IMR-90 (cell line): ENCODE data around the gene BCL2L15. TPM values are rescaled to one million over a fixed set of nuclear protein-coding genes. Genes with fewer than 3 reads are reported as not detected.

Source experiments
- ATAC-seq: fragments of 200-7000 bp; cut with Tn5 transposase; 2 replicates; pipeline ENCODE4 v1.9.1; 2020; ENCODE audit warnings: low read depth, mild to moderate bottlenecking, moderate library complexity
- BruUV-seq: library from RNA; stranded (reverse); fragments of 400-500 nt; replicated peaks from 2 replicates; lab custom pipeline; 2021; lab: Mats Ljungman, UMichigan
- CTCF ChIA-PET: fragments of 300-600 bp; formaldehyde crosslinking; extraction: SDS; loops from one replicate; lab custom pipeline; 2021; ENCODE audit warnings: antibody characterized with exemption; lab: Yijun Ruan, JAX
- POLR2A ChIA-PET: fragments of 300-600 bp; sonication (Branson Sonifier 250); formaldehyde crosslinking; loops from one replicate; lab custom pipeline; 2022; ENCODE audit warnings: antibody characterized with exemption; ENCODE audit not compliant: unreplicated experiment; lab: Charles Lee
- DNase-seq: peaks from one replicate; pipeline ENCODE4 v3.0.0; 2013
- H2AFZ ChIP-seq: replicated peaks from 2 replicates; pipeline ENCODE3; 2013; ENCODE audit warnings: low read length, mild to moderate bottlenecking; ENCODE audit not compliant: poor library complexity
- H2AK5ac ChIP-seq: 2 replicates; pipeline ENCODE4 v1.6.1; 2013; ENCODE audit warnings: low read depth, low read length, inconsistent platforms
- H2AK9ac ChIP-seq: replicated peaks from 2 replicates; pipeline ENCODE3; 2013; ENCODE audit warnings: mild to moderate bottlenecking, low read depth, low read length, moderate library complexity; ENCODE audit not compliant: poor library complexity
- H2BK120ac ChIP-seq: 2 replicates; pipeline ENCODE4 v1.6.1; 2013; ENCODE audit warnings: low read depth, low read length, inconsistent platforms
- H2BK15ac ChIP-seq: 3 replicates; pipeline ENCODE4 v1.6.1; 2013; ENCODE audit warnings: low read depth, low read length, inconsistent platforms
- H2BK20ac ChIP-seq: 2 replicates; pipeline ENCODE4 v1.6.1; 2013; ENCODE audit warnings: low read depth, mild to moderate bottlenecking, inconsistent platforms, low read length, moderate library complexity
- H2BK5ac ChIP-seq: 2 replicates; pipeline ENCODE4 v1.6.1; 2013; ENCODE audit warnings: mild to moderate bottlenecking, low read depth, low read length, inconsistent platforms; ENCODE audit not compliant: poor library complexity, severe bottlenecking
- H3K14ac ChIP-seq: replicated peaks from 2 replicates; pipeline ENCODE4 v1.6.1; 2013; ENCODE audit warnings: low read depth, low read length, inconsistent platforms
- H3K18ac ChIP-seq: 2 replicates; pipeline ENCODE4 v1.6.1; 2013; ENCODE audit warnings: low read depth, low read length, control low read depth
- H3K23ac ChIP-seq: 2 replicates; pipeline ENCODE4 v1.6.1; 2013; ENCODE audit warnings: low read depth, low read length, inconsistent platforms
- H3K27ac ChIP-seq: 2 replicates; pipeline ENCODE4 v1.5.1; 2013; ENCODE audit warnings: mild to moderate bottlenecking, control low read depth, low read length; ENCODE audit not compliant: insufficient read depth
- H3K27me3 ChIP-seq: 2 replicates; pipeline ENCODE4 v1.6.1; 2013; ENCODE audit warnings: low read length; ENCODE audit not compliant: control insufficient read depth, insufficient read depth
- H3K36me3 ChIP-seq: 2 replicates; pipeline ENCODE4 v1.6.1; 2013; ENCODE audit warnings: low read length, mixed read lengths; ENCODE audit not compliant: control insufficient read depth, insufficient read depth
- H3K4ac ChIP-seq: 2 replicates; pipeline ENCODE4 v1.6.1; 2013; ENCODE audit warnings: low read depth, low read length, inconsistent platforms
- H3K4me1 ChIP-seq: 2 replicates; pipeline ENCODE4 v1.6.1; 2013; ENCODE audit warnings: low read length, mixed read lengths; ENCODE audit not compliant: control insufficient read depth, insufficient read depth
- H3K4me2 ChIP-seq: 2 replicates; pipeline ENCODE4 v1.6.1; 2013; ENCODE audit warnings: low read depth, mild to moderate bottlenecking, control low read depth, low read length, moderate library complexity
- H3K4me3 ChIP-seq: 2 replicates; pipeline ENCODE4 v1.5.1; 2013; ENCODE audit warnings: low read depth, mild to moderate bottlenecking, control low read depth, low read length, moderate library complexity; ENCODE audit not compliant: insufficient read depth
- H3K56ac ChIP-seq: 2 replicates; pipeline ENCODE4 v1.6.1; 2013; ENCODE audit warnings: low read length, inconsistent platforms; ENCODE audit not compliant: insufficient read depth; ENCODE audit errors: extremely low read depth
- H3K79me1 ChIP-seq, 2 experiments: 2 replicates each; pipeline ENCODE4 v1.6.1; 2013; ENCODE audit warnings: low read length in 2 of 2, inconsistent platforms in 1 of 2, low read depth in 1 of 2
- H3K9ac ChIP-seq: 2 replicates; pipeline ENCODE4 v1.6.1; 2013; ENCODE audit warnings: low read depth, low read length, control low read depth
- H3K9me1 ChIP-seq: 2 replicates; pipeline ENCODE4 v1.6.1; 2013; ENCODE audit warnings: low read length, inconsistent platforms; ENCODE audit not compliant: insufficient read depth
- H3K9me3 ChIP-seq: 2 replicates; pipeline ENCODE4 v1.6.1; 2013; ENCODE audit warnings: low read length; ENCODE audit not compliant: control insufficient read depth, insufficient read depth
- H4K20me1 ChIP-seq: 2 replicates; pipeline ENCODE4 v1.6.1; 2013; ENCODE audit warnings: low read length, inconsistent platforms; ENCODE audit not compliant: insufficient read depth
- H4K5ac ChIP-seq: 2 replicates; pipeline ENCODE4 v1.6.1; 2013; ENCODE audit warnings: mild to moderate bottlenecking, low read depth, low read length, control low read depth
- H4K8ac ChIP-seq, 2 experiments: 2 replicates each; pipeline ENCODE4 v1.6.1; 2013; ENCODE audit warnings: low read depth in 2 of 2, low read length in 2 of 2, control low read depth in 1 of 2, inconsistent platforms in 1 of 2
- H4K91ac ChIP-seq: 2 replicates; pipeline ENCODE4 v1.6.1; 2013; ENCODE audit warnings: low read depth, low read length, inconsistent platforms; ENCODE audit not compliant: insufficient read depth
- BHLHE40 ChIP-seq: fragments of 150-350 bp; IDR thresholded peaks from 2 replicates; pipeline ENCODE4 v1.6.1; 2016; ENCODE audit warnings: mild to moderate bottlenecking, low read depth, low read length
- CEBPB ChIP-seq: IDR thresholded peaks from 2 replicates; pipeline ENCODE4 v1.6.1; 2012; ENCODE audit warnings: low read depth, low read length, improper control_type of control experiment
- CHD1 ChIP-seq: IDR thresholded peaks from 2 replicates; pipeline ENCODE4 v1.6.1; 2012; ENCODE audit warnings: low read depth, low read length, improper control_type of control experiment
- CTCF ChIP-seq: conservative IDR thresholded peaks from 2 replicates; pipeline ENCODE4 v1.5.1; 2012; ENCODE audit warnings: mild to moderate bottlenecking, low read depth, low read length, improper control_type of control experiment
- ELK1 ChIP-seq: fragments of 150-350 bp; IDR thresholded peaks from 2 replicates; pipeline ENCODE4 v1.6.1; 2016; ENCODE audit warnings: low read depth, mild to moderate bottlenecking, low read length, moderate library complexity, borderline replicate concordance
- FOS ChIP-seq: fragments of 150-350 bp; IDR thresholded peaks from 2 replicates; pipeline ENCODE4 v1.6.1; 2016; ENCODE audit warnings: low read depth, low read length
- MAFK ChIP-seq: IDR thresholded peaks from 2 replicates; pipeline ENCODE4 v1.6.1; 2012; ENCODE audit warnings: low read depth, low read length, improper control_type of control experiment
- MAZ ChIP-seq: IDR thresholded peaks from 2 replicates; pipeline ENCODE4 v1.6.1; 2012; ENCODE audit warnings: low read depth, mild to moderate bottlenecking, low read length, improper control_type of control experiment, moderate library complexity, borderline replicate concordance
- MXI1 ChIP-seq: IDR thresholded peaks from 2 replicates; pipeline ENCODE4 v1.6.1; 2012; ENCODE audit warnings: low read depth, mild to moderate bottlenecking, low read length, moderate library complexity, borderline replicate concordance
- NFE2L2 ChIP-seq: fragments of 150-350 bp; IDR thresholded peaks from 2 replicates; pipeline ENCODE4 v1.6.1; 2016; ENCODE audit warnings: low read depth, mild to moderate bottlenecking, low read length
- POLR2A ChIP-seq: IDR thresholded peaks from 2 replicates; pipeline ENCODE4 v1.6.1; 2012; ENCODE audit warnings: mild to moderate bottlenecking, low read depth, low read length
- RAD21 ChIP-seq: IDR thresholded peaks from 2 replicates; pipeline ENCODE4 v1.6.1; 2012; ENCODE audit warnings: low read length, improper control_type of control experiment
- RCOR1 ChIP-seq: IDR thresholded peaks from 2 replicates; pipeline ENCODE4 v1.6.1; 2012; ENCODE audit warnings: mild to moderate bottlenecking, low read length, improper control_type of control experiment; ENCODE audit not compliant: insufficient replicate concordance
- RFX5 ChIP-seq: IDR thresholded peaks from 2 replicates; pipeline ENCODE4 v1.8.0; 2012; ENCODE audit warnings: low read depth, mild to moderate bottlenecking, low read length, moderate library complexity
- SMC3 ChIP-seq: fragments of 150-350 bp; IDR thresholded peaks from 2 replicates; pipeline ENCODE4 v1.6.1; 2016; ENCODE audit warnings: low read depth, mild to moderate bottlenecking, antibody characterized with exemption, low read length, moderate library complexity
- USF2 ChIP-seq: fragments of 150-350 bp; IDR thresholded peaks from 2 replicates; pipeline ENCODE4 v1.6.1; 2017; ENCODE audit warnings: mild to moderate bottlenecking, antibody characterized with exemption, low read length, low read depth
- WGBS, 2 experiments: methylation state at CpG; one replicate each; pipeline versions ENCODE4 v1.1.5 to v1.1.7; 2013; ENCODE audit warnings: missing lambda C conversion rate in 2 of 2; ENCODE audit not compliant: insufficient read length in 1 of 2; ENCODE audit errors: extremely low coverage in 2 of 2; 5-methylcytosine and 5-hydroxymethylcytosine counted together
- dilution Hi-C: fragments of 300-500 bp; cut with HindIII; formaldehyde crosslinking; loops from one replicate; pipeline ENCODE4 v1.14.3; 2018; ENCODE audit warnings: low sequenced_read_pairs; ENCODE audit not compliant: unreplicated experiment
- in situ Hi-C: fragments of 300-500 bp; cut with MboI; formaldehyde crosslinking; loops from 3 replicates; pipeline ENCODE4 v1.14.3; 2019; ENCODE audit warnings: low sequenced_read_pairs, inconsistent platforms, mixed read lengths
- intact Hi-C: fragments of 100-400 bp; cut with micrococcal nuclease; formaldehyde crosslinking; loops from 2 replicates; pipeline ENCODE4 v1.10.0; 2022
- polyA plus RNA-seq, 3 experiments: library from polyadenylated mRNA; depleted of rRNA; stranded (reverse); fragments of >200 nt; gene quantifications; 2 replicates each; pipeline ENCODE4 v1.2.3, GENCODE V29; 2012; ENCODE audit warnings: low replicate concordance in 1 of 3
- total RNA-seq: library from RNA; depleted of rRNA; stranded (reverse); fragments of >200 nt; gene quantifications from 2 replicates; pipeline ENCODE4 v1.2.3, GENCODE V29; 2012

BCL2L15 gene
- total and polyA plus RNA-seq, 2 of the 4 experiments (the other 2 are of a cell fraction): under 0.01 to 0.15 TPM

GRCh38 chr1:113890816-113891215, 3.4 kb upstream of the BCL2L15 start:
- Histone ChIP-seq H3K79me1 (no peaks in the 10 kb centered on the region), H4K8ac (no peak overlapping the region), H3K9ac (no peak overlapping the region), H3K27me3 (no peaks in the 10 kb centered on the region), H3K9me1 (no peaks in the 10 kb centered on the region), H3K4me3 (no peak overlapping the region), H3K4me1 (no peaks in the 10 kb centered on the region), H4K20me1 (no peaks in the 10 kb centered on the region), H3K18ac (no peak overlapping the region), H3K4ac (no peak overlapping the region), H2AFZ (no peak overlapping the region), H3K9me3 (no peaks in the 10 kb centered on the region), H3K14ac (no peak overlapping the region), H2BK20ac (no peak overlapping the region), H3K56ac (no peak overlapping the region), H2BK15ac (no peak overlapping the region), H2BK5ac (no peak overlapping the region), H3K23ac (no peak overlapping the region; the same call in 1 of the 2 replicates), H3K27ac (no peak overlapping the region), H4K91ac (no peak overlapping the region), H2AK5ac (no peak overlapping the region), H4K5ac (no peak overlapping the region), H2BK120ac (no peak overlapping the region), H3K4me2 (no peak overlapping the region), H3K36me3 (peaks cover 5% of the 10 kb centered on the region), H2AK9ac (no peak overlapping the region)
- no peak for DNase-seq
- in situ Hi-C loops: no loop called here
- no TSS peak for BruUV-seq
- no peak for TF ChIP-seq MAZ
- TF ChIP-seq FOS: no peak
- TF ChIP-seq CEBPB: no peak
- no peak for TF ChIP-seq SMC3
- TF ChIP-seq RAD21: no peak
- TF ChIP-seq BHLHE40: no peak
- no peak for TF ChIP-seq MAFK
- TF ChIP-seq RCOR1: no peak
- no peak for TF ChIP-seq NFE2L2
- TF ChIP-seq CHD1: no peak
- TF ChIP-seq CTCF: no peak
- no peak for TF ChIP-seq ELK1
- TF ChIP-seq MXI1: no peak
- TF ChIP-seq RFX5: no peak
- no peak for TF ChIP-seq USF2
- TF ChIP-seq POLR2A: no peak
- no CpG with 5 or more reads among the region's 2 CpGs for WGBS, 2 experiments
- ATAC-seq: no peak
- ChIA-PET CTCF (interaction anchor here (0.6 to 0.9 kb wide), 2 partner anchors 11 to 78 kb away, joined by 3 read pairs; no protein-coding TSS in a partner anchor), POLR2A (no interaction called here)
- intact Hi-C loops: no loop called here
- dilution Hi-C loops: no loop called here
